Measurements from ENCODE around the gene KIAA0319L. TPM values are rescaled to one million over a fixed set of nuclear protein-coding genes. Genes with fewer than 3 reads are reported as not detected.
A peak's percentile ranks its signal among the peaks of the same experiment; 100 is the strongest.

The KIAA0319L gene
- total RNA-seq, 1 experiment from 2014 or later = 22.8 TPM

DNA sequence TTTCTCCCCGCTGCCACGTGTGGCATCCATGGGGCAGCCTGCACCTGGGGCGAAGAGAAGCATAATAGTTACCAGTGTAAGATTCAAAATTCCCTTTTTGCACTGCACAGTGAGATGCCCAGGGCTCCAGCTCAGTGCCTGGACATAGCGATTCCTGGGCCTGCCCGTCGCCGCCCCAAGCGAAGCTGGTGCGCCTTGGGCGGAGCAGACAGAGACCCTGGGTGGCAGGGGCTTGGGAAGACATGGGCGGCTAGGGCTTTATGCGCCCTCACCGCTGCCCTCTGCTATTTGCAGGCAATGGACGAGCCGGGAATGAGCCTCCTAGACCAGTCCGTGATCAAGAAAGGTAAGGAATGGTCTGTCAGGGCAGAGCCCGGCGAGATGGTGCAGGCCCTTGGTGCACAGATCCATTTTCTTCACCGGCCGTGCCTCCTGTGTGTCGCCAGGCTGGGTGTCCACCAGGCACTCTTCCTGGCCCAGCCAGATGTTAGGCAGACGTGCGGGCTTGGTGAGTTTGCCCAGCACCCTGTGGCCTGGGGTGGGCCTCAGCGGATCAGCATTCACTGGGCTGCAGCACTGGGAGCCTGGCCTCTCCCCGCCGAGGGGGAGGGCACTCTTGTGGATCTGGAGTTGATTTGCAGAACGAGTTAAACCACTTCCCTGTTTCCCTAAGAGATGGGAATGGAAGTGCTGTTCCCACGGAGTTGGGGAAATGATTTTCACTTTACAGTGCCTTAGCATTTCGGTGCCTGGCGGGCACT, 17.6 kb upstream of the KIAA0319L start:
- Histone ChIP-seq H3K27ac (no peak overlapping the region), H3K36me3 (no peaks in the 10 kb centered on the region), H3K9me3 (replicated peaks) (no peaks in the 10 kb centered on the region), H3K4me1 (replicated peaks) (peaks cover 8% of the 10 kb centered on the region), H3K27me3 (replicated peaks) (peaks cover 7% of the 10 kb centered on the region), H3K4me3 (no peak overlapping the region)
- DNase-seq (ENCODE audit: low read depth in 1 of 2, low spot score in 2 of 2) = no peak

DNA sequence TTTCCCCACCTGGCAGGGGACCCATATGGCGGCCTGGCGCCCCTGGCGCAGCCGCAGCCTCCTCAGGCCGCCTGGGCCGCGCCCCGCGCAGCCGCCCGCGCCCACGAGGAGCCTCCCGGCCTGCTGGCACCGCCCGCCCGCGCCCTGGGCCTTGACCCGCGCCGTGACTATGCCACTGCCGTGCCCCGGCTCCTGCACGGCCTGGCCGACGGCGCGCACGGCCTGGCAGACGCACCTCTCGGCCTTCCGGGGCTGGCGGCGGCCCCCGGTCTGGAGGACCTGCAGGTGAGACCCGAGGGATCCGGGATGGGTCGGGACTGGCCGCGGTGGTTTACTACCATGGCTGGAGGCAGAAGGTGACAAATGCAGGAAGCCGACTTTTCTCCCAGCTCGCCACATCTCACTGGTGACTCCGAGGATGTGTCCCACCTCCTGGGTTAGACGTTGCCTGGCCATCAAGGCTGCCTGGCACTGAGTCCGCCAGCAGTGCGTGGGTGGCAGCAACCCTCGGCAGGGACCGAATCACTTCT, 17.0 kb upstream of the KIAA0319L start:
- Histone ChIP-seq H3K36me3 (no peaks in the 10 kb centered on the region), H3K4me1 (replicated peaks) (peaks cover 8% of the 10 kb centered on the region), H3K27ac (no peak overlapping the region), H3K4me3 (no peak overlapping the region), H3K27me3 (replicated peaks) (peaks cover 7% of the 10 kb centered on the region), H3K9me3 (replicated peaks) (no peaks in the 10 kb centered on the region)
- DNase-seq (ENCODE audit: low read depth in 1 of 2, low spot score in 2 of 2) = no peak

DNA sequence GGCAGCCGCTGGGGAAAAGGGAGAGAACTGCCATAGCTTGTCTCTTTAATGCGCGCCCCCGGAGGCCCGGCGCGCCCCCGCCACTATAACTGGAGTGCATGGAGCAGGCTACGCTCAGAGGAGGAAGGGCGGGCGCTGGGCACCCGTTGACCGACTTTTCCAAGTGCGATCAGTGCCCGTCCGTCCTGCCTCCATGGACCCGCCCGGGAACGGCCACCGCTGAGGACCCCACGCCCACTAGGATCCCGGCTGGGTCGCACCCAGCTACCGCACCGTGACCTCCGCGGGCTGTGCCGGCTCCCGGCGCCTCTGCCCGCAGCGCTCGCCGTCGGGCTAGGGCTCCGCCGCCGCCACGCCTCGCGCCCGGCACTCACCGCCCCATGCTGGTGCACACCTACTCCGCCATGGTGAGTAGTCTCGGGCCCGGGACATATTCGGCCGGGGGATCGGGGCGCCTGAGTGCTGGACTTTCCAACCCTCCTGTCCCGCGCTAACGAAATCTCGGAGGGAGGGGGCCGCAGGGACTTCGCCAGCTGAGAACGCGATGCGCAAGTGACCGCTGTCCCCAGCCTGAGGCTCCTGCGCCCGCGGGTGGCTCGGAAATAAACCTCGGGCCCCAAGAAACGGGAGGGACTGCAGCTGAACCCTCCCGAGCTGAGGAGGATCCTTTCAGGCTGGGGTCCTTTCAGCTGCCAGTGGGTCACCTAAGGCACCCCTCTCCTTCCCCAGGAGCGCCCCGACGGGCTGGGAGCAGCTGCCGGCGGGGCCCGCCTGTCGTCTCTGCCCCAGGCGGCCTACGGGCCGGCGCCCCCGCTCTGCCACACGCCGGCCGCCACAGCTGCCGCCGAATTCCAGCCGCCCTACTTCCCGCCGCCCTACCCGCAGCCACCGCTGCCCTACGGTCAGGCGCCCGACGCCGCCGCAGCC, 16.3 kb upstream of the KIAA0319L start, which contains the start of gene TFAP2E:
TSS of gene TFAP2E (plus strand) at position 117 of the 927 bp plus-strand sequence. CDS start at position 381, 264 bp downstream.
- Histone ChIP-seq H3K36me3 (no peaks in the 10 kb centered on the region), H3K4me1 (replicated peaks) (peaks cover 8% of the 10 kb centered on the region), H3K4me3 (peak within 1 kb of the TSS; percentile 46), H3K27me3 (replicated peaks) (peaks cover 7% of the 10 kb centered on the region), H3K9me3 (replicated peaks) (no peaks in the 10 kb centered on the region), H3K27ac (no peak within 1 kb of the TSS)
- DNase-seq (ENCODE audit: low read depth in 1 of 2, low spot score in 2 of 2) = peak in 1 of 2 experiments; percentile 42

DNA sequence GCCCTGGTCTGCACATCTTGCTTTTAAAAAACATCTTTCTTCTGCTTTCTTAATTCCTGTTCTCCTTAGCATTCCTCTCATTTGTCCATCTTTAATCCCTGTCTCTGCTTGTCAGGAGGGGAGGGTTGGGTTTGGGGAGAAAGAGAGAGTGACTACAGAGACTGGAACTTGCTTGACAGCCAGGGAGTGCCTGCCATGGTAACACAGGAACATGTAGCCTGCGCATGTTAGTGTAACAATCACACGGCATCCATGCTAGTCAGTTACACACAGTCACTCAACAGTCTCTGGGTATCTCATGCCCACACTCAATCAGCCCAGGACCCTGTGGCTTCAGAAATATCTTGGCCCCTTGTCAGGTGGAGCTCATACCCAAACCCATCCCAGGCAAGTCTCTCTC, 15.1 kb upstream of the KIAA0319L start:
- Histone ChIP-seq H3K4me3 (no peak overlapping the region), H3K4me1 (replicated peaks) (peaks cover 8% of the 10 kb centered on the region), H3K9me3 (replicated peaks) (no peaks in the 10 kb centered on the region), H3K27ac (no peak overlapping the region), H3K36me3 (no peaks in the 10 kb centered on the region), H3K27me3 (replicated peaks) (peaks cover 7% of the 10 kb centered on the region)
- DNase-seq (ENCODE audit: low read depth in 1 of 2, low spot score in 2 of 2) = no peak

DNA sequence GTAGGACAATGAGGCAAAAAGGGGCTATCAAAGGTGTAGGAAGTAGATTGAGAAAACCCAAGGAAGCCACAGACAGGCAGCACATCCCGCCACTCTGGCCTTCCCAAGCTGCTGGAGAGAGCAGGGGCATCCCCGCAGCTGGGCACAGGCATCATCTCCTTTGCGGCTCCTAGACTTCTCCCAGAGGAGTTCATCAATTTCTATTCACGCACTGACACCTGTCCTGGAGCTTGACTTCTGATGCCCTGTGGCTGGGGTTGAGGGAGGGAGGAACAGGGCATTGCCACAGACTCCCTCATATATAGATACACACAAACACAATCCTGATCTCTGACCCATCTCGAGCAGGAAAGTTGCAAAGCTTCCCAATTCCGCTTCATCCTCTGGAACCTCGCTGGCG, 14.1 kb upstream of the KIAA0319L start:
- Histone ChIP-seq H3K4me3 (no peak overlapping the region), H3K27me3 (replicated peaks) (peaks cover 7% of the 10 kb centered on the region), H3K4me1 (replicated peaks) (peaks cover 8% of the 10 kb centered on the region), H3K27ac (no peak overlapping the region), H3K36me3 (no peaks in the 10 kb centered on the region), H3K9me3 (replicated peaks) (no peaks in the 10 kb centered on the region)
- DNase-seq (ENCODE audit: low read depth in 1 of 2, low spot score in 2 of 2) = no peak

DNA sequence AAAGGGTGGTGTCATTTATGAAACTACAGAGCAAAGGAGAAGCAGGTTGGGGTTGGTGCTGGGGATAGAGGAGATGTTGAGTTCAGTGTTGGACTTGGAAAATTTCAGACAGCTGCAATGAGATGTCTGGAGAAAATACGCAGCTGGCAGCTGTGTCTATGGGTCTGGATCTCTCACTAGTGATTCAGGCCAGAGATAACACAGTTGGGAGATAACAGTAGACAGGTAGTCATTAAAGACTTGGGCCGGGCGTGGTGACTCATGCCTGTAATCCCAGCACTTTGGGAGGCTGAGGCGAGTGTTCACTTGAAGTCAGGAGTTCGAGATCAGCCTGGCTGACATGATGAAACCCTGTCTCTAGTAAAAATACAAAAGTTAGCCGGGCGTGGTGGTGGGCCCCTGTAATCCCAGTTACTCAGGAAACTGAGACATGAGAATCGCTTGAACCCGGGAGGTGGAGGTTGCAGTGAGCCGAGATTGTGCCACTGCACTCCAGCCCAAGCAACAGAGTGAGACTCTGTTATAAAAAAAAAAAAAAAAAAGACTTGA, 13.5 kb upstream of the KIAA0319L start:
- no peak overlapping the region for H3K27ac ChIP-seq
- no peaks in the 10 kb centered on the region for H3K9me3 ChIP-seq (replicated peaks)
- H3K4me1 ChIP-seq (replicated peaks) = peaks cover 8% of the 10 kb centered on the region
- peaks cover 7% of the 10 kb centered on the region for H3K27me3 ChIP-seq (replicated peaks)
- no peak for DNase-seq (ENCODE audit: low read depth in 1 of 2, low spot score in 2 of 2)
- H3K36me3 ChIP-seq = no peaks in the 10 kb centered on the region
- no peak overlapping the region for H3K4me3 ChIP-seq

DNA sequence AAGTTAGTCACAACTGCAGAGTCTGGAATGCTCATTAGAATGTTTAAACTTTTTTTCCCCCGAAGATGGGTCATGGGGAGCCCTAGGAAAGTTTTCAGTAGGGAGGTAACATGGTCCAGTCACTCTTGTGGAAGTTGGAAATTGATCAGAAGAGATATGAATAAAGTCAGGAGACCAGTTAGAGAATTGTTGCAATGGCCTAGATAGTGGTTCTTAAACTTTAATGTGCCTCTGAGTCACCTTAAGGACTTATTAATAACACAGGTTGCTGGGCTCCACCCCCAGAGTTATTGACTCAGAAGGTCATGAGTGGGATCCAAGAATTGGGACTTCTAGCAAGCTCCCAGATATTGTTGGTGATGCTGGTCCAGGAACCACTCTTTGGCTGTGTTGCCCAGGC, 12.7 kb upstream of the KIAA0319L start:
- no peak overlapping the region for H3K27ac ChIP-seq
- no peaks in the 10 kb centered on the region for H3K9me3 ChIP-seq (replicated peaks)
- H3K36me3 ChIP-seq = peaks cover 5% of the 10 kb centered on the region
- H3K27me3 ChIP-seq (replicated peaks) = peaks cover 7% of the 10 kb centered on the region
- H3K4me1 ChIP-seq (replicated peaks) = peaks cover 8% of the 10 kb centered on the region
- no peak for DNase-seq (ENCODE audit: low read depth in 1 of 2, low spot score in 2 of 2)
- no peak overlapping the region for H3K4me3 ChIP-seq

DNA sequence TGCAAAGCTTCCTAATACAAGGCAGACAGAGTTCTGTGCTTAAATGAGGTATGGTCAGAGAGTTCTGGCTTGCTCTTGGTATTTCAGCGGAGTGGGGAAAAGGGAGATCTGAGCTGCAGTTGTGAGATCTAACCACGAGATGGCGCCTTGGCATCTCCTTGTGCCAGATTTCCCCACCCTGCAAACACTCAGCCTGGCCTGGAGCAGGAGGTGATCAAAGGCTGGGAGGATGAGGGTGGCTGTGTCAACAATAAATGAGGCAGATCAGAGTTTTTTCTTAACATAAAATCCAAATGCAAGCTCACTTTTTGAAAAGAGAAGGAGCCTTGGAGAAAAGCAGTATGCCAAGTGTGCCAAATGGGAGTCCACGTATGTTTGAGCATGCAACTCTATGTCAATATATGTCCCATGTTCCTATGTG, 11.8 kb upstream of the KIAA0319L start:
- Histone ChIP-seq H3K27ac (no peak overlapping the region), H3K4me3 (no peak overlapping the region), H3K9me3 (replicated peaks) (no peaks in the 10 kb centered on the region), H3K36me3 (peaks cover 14% of the 10 kb centered on the region), H3K27me3 (replicated peaks) (peaks cover 7% of the 10 kb centered on the region), H3K4me1 (replicated peaks) (peaks cover 8% of the 10 kb centered on the region)
- peak; percentile 56 to 71 for DNase-seq (ENCODE audit: low read depth in 1 of 2, low spot score in 2 of 2)

DNA sequence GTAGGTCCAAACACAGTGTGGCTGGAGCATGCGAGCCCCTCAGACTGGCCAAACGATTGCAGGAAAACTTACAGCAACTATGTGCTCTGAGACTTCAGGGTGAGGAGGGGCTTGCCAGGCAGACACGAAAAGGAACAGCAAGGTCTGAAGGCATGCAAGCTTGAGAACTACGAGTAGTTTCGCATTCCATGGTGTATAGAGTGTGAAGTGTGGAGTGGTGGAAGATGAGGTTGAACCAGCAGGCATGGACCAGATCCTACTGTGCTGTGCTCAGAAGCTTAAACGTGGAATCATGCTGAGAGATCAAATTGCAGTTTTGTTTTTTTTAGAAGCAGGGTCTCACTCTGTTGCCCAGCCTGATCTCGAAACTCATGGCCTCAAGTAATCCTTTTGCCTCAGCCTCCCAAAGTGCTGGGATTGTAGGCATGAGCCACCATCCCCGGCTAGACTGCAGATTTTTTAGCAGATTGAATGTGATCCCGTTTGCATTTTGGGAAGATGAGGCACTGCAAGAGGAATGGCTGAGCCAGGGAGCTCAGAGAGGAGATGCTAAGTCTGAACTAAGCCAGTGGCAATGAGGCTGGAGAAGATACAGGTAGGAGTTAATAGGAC, 10.8 kb upstream of the KIAA0319L start:
- Histone ChIP-seq H3K4me1 (replicated peaks) (peaks cover 2% of the 10 kb centered on the region), H3K36me3 (peaks cover 17% of the 10 kb centered on the region), H3K27ac (no peak overlapping the region), H3K9me3 (replicated peaks) (no peaks in the 10 kb centered on the region), H3K4me3 (no peak overlapping the region), H3K27me3 (replicated peaks) (peaks cover 3% of the 10 kb centered on the region)
- no peak for DNase-seq (ENCODE audit: low read depth in 1 of 2, low spot score in 2 of 2)

DNA sequence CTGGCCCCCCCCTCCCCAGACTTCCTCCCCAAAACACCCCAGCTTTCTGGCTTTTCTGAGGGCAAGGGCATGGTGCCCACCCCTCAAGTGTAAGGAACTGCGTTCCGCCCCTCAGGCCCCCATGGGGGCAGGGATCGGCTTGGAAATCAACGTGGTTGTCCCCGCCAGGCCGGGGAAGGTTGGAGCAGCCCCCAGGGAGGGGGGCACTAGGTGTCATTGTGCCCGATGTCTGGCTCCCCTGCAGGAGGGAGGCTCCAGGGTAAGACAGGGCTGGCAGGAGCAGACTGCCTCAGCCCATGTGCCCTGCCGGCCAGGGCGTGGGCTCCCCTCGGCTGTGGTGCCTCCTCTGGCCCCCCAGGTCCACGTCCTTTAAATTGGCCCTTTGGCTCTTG, 8.5 kb upstream of the KIAA0319L start:
- Histone ChIP-seq H3K4me3 (no peak overlapping the region), H3K9me3 (replicated peaks) (no peaks in the 10 kb centered on the region), H3K4me1 (replicated peaks) (no peaks in the 10 kb centered on the region), H3K27ac (no peak overlapping the region), H3K27me3 (replicated peaks) (no peaks in the 10 kb centered on the region), H3K36me3 (peaks cover 36% of the 10 kb centered on the region)
- no peak for DNase-seq (ENCODE audit: low read depth in 1 of 2, low spot score in 2 of 2)

DNA sequence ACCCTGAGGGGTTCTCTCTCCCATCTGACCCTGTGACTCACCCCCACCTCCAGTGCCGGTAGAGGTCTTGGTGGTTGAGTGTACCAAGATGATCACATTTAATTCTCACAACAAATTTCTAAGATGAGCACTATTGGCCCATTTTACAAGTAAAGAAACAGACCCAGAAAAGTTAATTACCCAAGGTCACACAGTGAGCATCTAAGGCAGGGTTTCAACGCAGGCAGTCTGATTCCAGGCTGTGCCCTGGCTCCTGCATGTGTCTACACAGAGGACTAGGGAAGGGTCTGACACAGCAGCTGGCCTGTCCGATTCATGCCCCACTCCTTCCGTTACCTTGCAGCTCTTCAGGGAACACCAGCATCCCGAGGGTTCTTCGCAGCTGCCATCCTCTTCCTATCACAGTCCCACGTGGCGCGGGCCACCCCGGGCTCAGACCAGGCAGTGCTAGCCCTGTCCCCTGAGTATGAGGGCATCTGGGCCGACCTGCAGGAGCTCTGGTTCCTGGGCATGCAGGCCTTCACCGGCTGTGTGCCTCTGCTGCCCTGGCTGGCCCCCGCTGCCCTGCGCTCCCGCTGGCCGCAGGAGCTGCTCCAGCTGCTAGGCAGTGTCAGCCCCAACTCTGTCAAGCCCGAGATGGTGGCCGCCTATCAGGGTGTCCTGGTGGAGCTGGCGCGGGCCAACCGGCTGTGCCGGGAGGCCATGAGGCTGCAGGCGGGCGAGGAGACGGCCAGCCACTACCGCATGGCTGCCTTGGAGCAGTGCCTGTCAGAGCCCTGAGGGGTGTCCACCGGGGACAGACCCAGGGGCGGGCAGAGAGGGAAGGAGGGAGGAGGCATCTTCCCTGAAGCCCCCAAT, 7.9 kb upstream of the KIAA0319L start:
- peaks cover 39% of the 10 kb centered on the region for H3K36me3 ChIP-seq
- H3K4me3 ChIP-seq = no peak overlapping the region
- H3K27ac ChIP-seq = no peak overlapping the region
- H3K4me1 ChIP-seq (replicated peaks) = no peaks in the 10 kb centered on the region
- H3K9me3 ChIP-seq (replicated peaks) = no peaks in the 10 kb centered on the region
- no peaks in the 10 kb centered on the region for H3K27me3 ChIP-seq (replicated peaks)
- no peak for DNase-seq (ENCODE audit: low read depth in 1 of 2, low spot score in 2 of 2)

DNA sequence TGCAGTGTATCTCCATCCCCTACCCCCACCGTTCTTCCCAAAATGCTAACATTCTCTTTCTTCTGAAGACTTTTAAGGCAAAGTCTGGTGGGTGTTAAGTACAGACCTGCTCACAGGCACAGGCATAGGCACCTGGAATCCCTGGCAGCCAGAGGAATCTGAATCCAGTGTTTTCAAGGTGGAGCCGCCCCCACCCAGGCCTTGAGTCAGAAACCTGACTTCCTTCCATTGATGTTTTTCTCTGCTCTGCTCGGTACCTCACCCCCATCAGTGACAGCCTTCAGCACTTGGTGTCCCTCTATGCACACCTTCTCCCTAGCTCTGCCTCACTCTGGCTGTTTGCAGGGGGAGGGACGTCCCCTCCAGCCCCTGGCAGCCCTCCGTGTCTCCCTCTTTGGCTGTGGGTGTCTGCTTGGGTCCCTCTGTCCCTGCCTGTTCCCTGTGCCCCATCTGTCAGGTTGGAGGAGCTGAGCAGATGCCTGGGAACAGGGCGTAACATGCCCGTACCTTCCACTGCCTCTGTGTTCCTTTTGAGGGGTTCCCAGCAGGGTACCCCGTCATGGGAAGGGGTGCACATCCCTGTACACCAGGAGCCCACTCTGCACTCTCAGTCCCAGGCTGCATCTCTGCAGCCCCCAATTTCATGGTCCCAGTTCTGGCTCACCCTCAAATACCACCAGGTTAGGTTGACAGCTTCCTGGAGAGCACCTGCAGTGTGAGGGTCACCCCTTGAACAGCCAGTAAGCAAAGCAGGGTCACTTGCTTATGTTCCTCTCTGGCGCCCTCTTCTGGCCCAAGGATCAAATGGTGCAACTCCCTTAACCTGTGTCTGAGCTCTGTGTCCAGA, 7.1 kb upstream of the KIAA0319L start:
- H3K9me3 ChIP-seq (replicated peaks) = no peaks in the 10 kb centered on the region
- H3K27me3 ChIP-seq (replicated peaks) = no peaks in the 10 kb centered on the region
- peak; percentile 55 to 80 for DNase-seq (ENCODE audit: low read depth in 1 of 2, low spot score in 2 of 2)
- H3K36me3 ChIP-seq = peaks cover 41% of the 10 kb centered on the region
- no peak overlapping the region for H3K4me3 ChIP-seq
- H3K4me1 ChIP-seq (replicated peaks) = no peaks in the 10 kb centered on the region
- H3K27ac ChIP-seq = no peak overlapping the region

Measured in SJSA1 (cell line).